ENCODE results near the gene SLC5A6.

SLC5A6 gene

GRCh38 chr2:27236626-27237025 lies 24.6 kb upstream of the SLC5A6 start:
- DNase-seq (ENCODE audit: low spot score): no peak

- DNase-seq (ENCODE audit: low spot score): no peak
These were observed 24.1 kb upstream of the SLC5A6 start for GRCh38 chr2:27236136-27236535.

- DNase-seq (ENCODE audit: low spot score): no peak
These were observed 21.3 kb upstream of the SLC5A6 start for GRCh38 chr2:27233341-27233740.

- DNase-seq (ENCODE audit: low spot score): no peak
These were observed 19.9 kb upstream of the SLC5A6 start for GRCh38 chr2:27231921-27232320.

- no peak for DNase-seq (ENCODE audit: low spot score)
These were observed 15.4 kb upstream of the SLC5A6 start for GRCh38 chr2:27227501-27227900.

- DNase-seq (ENCODE audit: low spot score): no peak
These were observed 13.5 kb upstream of the SLC5A6 start for GRCh38 chr2:27225526-27225925.

- DNase-seq (ENCODE audit: low spot score): no peak
These were observed 11.3 kb upstream of the SLC5A6 start for GRCh38 chr2:27223416-27223815.

GRCh38 chr2:27222407-27222806 lies 10.3 kb upstream of the SLC5A6 start:
- DNase-seq (ENCODE audit: low spot score): no peak

- DNase-seq (ENCODE audit: low spot score): no peak
These were observed 9.1 kb upstream of the SLC5A6 start for GRCh38 chr2:27221166-27221565.

- no peak for DNase-seq (ENCODE audit: low spot score)
These were observed 8.0 kb upstream of the SLC5A6 start for GRCh38 chr2:27220091-27220490.

GRCh38 chr2:27219091-27219490 lies 7.0 kb upstream of the SLC5A6 start:
- no peak for DNase-seq (ENCODE audit: low spot score)

- DNase-seq (ENCODE audit: low spot score): no peak
These were observed 6.5 kb upstream of the SLC5A6 start for GRCh38 chr2:27218614-27219013.

- DNase-seq (ENCODE audit: low spot score): peak; percentile 95
These were observed 5.4 kb upstream of the SLC5A6 start, which contains the start of gene CAD for GRCh38 chr2:27217173-27218121. TSS of gene CAD (plus strand) at chr2:27217369. CDS start at chr2:27217552, 183 bp downstream.

GRCh38 chr2:27216416-27217137 lies 4.5 kb upstream of the SLC5A6 start:
- DNase-seq (ENCODE audit: low spot score): no peak

GRCh38 chr2:27214941-27215340 lies 2.9 kb upstream of the SLC5A6 start:
- no peak for DNase-seq (ENCODE audit: low spot score)

GRCh38 chr2:27212626-27213471 lies 781 bp upstream of the SLC5A6 start:
- no peak for DNase-seq (ENCODE audit: low spot score)

- peak; percentile 93 for DNase-seq (ENCODE audit: low spot score)
These were observed 676 bp downstream of the SLC5A6 start for GRCh38 chr2:27211241-27211942.

GRCh38 chr2:27209621-27210401 lies 2.3 kb downstream of the SLC5A6 start:
- DNase-seq (ENCODE audit: low spot score): no peak

- DNase-seq (ENCODE audit: low spot score): no peak
These were observed 3.5 kb downstream of the SLC5A6 start for GRCh38 chr2:27208486-27209050.

- DNase-seq (ENCODE audit: low spot score): no peak
These were observed 5.7 kb downstream of the SLC5A6 start for GRCh38 chr2:27206346-27206745.

Measured in D341Med (cell line).